ENCODE data around the gene EPB42. TPM values are rescaled to one million over a fixed set of nuclear protein-coding genes. Genes with fewer than 3 reads are reported as not detected.
A peak's percentile ranks its signal among the peaks of the same experiment; 100 is the strongest.

EPB42 gene
- total RNA-seq, 4 donors from 2014 or later = not detected

DNA sequence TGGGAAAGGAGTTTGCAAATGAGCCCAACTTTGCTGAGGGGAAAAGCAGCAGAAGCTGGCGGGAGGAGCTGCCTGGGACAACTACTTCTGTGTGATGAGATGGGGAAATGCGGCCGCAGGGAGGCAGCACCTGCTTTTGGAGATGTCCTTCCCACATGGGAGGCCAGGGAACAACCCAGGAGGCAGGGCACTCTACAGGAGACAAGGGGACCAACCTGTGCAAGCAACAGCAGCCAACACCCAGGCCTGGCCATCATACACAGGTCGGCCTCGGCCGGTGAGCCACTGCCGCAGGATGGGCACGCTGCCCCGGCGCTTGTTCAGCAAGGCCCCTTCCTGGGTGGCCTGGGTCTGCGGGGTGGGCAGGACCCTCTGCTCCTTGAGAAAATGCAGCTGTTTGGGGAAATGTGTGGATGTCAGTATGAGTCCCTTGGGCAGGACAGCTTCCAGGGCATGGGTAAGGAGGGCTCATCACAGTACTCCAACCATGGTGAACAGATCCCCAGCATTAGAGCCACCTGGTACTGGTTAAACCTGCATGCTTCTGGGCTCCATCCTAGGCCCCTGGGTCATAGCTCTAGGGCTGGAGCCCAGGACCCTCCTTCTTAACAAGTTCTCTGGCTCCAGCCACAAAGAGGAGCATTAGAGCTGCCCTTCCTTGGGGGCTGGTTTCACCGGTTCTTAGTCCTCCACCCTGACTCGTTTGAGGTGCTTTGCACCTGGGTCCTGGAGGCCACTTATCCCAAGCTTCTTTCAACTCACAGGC lies 11.6 kb downstream of the EPB42 start:
- no peak overlapping the region for H3K27ac ChIP-seq

DNA sequence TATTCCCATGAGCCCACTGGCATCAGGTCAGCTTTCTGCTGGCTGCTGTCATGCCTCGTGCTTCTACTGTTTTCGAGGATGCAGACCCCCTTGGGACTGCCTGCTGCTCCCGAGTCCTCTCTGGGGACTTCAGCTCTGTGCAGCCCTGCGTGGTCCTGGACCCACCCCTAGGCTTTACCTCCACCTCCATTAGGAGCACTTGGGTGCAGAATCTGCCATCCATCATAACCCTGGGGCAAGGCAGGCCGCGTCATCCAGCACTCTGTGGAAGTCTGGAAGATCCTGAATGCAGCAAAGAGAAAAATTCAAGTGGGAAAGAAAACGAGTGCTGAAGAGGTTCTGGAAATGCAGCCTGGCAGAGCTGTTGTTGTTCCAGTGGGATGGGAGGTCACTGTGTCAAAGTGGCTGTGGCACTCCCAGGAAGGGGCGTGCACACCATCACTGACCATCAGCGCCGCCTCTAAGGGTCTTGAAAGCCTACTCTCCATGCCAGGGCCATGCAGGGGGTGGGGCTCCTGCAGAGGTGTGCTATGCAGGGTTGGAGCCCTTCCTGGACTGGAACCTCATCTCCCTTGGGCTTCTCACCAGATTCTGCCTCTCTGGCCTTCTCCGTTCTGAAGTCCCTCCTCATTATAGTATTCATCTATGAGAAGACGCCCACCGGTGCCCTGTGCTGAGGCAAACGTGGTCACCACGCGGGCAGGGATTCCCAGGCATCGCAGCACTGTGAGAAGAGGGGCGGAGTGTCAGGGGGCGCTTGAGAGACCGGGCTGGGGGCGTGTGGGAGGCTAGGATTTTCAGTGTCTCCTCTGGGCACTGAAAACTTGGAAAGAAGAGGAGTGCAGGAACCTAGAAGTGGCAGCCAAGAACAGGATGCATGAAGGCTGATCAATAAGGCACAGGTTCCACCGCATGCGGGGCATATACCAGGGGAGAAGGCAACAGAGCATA lies 12.5 kb downstream of the EPB42 start:
- no peak for TF ChIP-seq POLR2A (IDR thresholded peaks at IDR 0.05)
- TF ChIP-seq, protein P1, sequence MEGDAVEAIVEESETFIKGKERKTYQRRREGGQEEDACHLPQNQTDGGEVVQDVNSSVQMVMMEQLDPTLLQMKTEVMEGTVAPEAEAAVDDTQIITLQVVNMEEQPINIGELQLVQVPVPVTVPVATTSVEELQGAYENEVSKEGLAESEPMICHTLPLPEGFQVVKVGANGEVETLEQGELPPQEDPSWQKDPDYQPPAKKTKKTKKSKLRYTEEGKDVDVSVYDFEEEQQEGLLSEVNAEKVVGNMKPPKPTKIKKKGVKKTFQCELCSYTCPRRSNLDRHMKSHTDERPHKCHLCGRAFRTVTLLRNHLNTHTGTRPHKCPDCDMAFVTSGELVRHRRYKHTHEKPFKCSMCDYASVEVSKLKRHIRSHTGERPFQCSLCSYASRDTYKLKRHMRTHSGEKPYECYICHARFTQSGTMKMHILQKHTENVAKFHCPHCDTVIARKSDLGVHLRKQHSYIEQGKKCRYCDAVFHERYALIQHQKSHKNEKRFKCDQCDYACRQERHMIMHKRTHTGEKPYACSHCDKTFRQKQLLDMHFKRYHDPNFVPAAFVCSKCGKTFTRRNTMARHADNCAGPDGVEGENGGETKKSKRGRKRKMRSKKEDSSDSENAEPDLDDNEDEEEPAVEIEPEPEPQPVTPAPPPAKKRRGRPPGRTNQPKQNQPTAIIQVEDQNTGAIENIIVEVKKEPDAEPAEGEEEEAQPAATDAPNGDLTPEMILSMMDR (IDR thresholded peaks at IDR 0.05) = no peak
- H3K36me3 ChIP-seq = no peaks in the 10 kb centered on the region
- peaks cover 0 to 8% of the 10 kb centered on the region in 2 donors for H3K4me1 ChIP-seq
- 49 to 57% methylated on average over 22 to 23 of the region's 23 CpGs for WGBS, 2 donors
- H3K27ac ChIP-seq = no peak overlapping the region
- H3K27me3 ChIP-seq = no peaks in the 10 kb centered on the region
- intact Hi-C loops (cut with DNase I) = no loop called here
- DNase-seq = peak; percentile 47 to 62
- no peaks in the 10 kb centered on the region for H3K9me3 ChIP-seq
- H3K4me3 ChIP-seq (replicated peaks in 1 of 3) = no peak overlapping the region

More for the DNA sequence above, 11.6 kb downstream of the EPB42 start:
- no peak overlapping the region for H3K4me3 ChIP-seq (replicated peaks in 1 of 3)
- 77 to 83% methylated on average over 9 to 13 of the region's 13 CpGs for WGBS, 2 donors
- H3K4me1 ChIP-seq = peaks cover 0 to 4% of the 10 kb centered on the region in 2 donors
- DNase-seq = peak in 1 of 2 donors; percentile 14
- no peaks in the 10 kb centered on the region for H3K9me3 ChIP-seq
- intact Hi-C loops (cut with DNase I) = no loop called here
- H3K27me3 ChIP-seq = no peaks in the 10 kb centered on the region
- TF ChIP-seq, protein P1 (IDR thresholded peaks at IDR 0.05) = no peak
- no peak for TF ChIP-seq POLR2A (IDR thresholded peaks at IDR 0.05)
- H3K36me3 ChIP-seq = no peaks in the 10 kb centered on the region

DNA sequence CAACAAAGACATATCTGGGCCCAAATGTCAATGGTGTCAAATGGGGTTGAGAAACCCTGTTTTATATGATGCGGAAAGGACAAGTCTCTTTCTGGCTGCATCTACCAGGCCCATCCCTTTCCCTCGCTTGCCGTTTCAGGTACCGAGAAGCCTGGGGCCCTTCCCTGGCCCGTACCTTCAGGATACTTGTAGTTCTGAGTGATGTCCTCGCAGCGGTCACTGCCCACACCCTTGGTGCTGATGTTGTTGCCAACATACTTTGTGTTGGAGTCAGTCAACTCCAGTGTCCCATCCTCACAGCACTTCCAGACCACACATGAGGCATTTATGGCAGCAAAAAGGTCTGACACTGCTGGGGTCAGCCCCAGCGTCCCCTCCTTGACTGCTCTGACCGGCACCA lies 13.8 kb downstream of the EPB42 start:
- H3K4me3 ChIP-seq (replicated peaks in 1 of 3) = no peak overlapping the region
- DNase-seq = no peak
- H3K9me3 ChIP-seq = no peaks in the 10 kb centered on the region
- intact Hi-C loops (cut with DNase I) = no loop called here
- TF ChIP-seq, protein P1 (IDR thresholded peaks at IDR 0.05) = no peak
- TF ChIP-seq POLR2A (IDR thresholded peaks at IDR 0.05) = no peak
- no peaks in the 10 kb centered on the region for H3K36me3 ChIP-seq
- 93% methylated on average over 9 of the region's 9 CpGs for WGBS, 2 donors
- H3K27ac ChIP-seq = no peak overlapping the region
- H3K27me3 ChIP-seq = no peaks in the 10 kb centered on the region
- H3K4me1 ChIP-seq = peaks cover 0 to 8% of the 10 kb centered on the region in 2 donors

DNA sequence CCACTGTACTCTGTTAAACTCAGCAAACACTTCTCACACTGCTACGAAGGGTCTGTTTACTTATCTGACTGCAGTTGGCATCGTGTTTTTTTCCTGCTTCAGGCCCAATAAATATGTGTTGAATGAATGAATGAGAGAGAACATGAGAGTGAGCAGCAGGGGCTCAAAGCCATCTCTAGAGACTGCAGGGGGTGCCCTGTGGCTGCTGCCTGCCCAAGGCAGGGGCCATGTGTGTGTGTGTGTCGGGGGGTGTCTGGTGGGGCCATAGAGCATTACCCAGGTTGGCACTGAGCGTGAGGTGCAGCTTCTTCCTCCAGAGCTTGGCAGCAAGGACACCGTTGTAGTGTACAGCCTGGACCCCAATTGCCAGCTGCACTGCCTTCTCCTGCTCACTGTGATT lies 14.8 kb downstream of the EPB42 start:
- Histone ChIP-seq H3K4me1 (peaks cover 0 to 8% of the 10 kb centered on the region in 2 donors), H3K4me3 (replicated peaks in 1 of 3) (no peak overlapping the region), H3K27me3 (no peaks in the 10 kb centered on the region), H3K9me3 (no peaks in the 10 kb centered on the region), H3K27ac (no peak overlapping the region), H3K36me3 (no peaks in the 10 kb centered on the region)
- WGBS, 2 donors = 80 to 84% methylated on average over 5 of the region's 5 CpGs
- no peak for DNase-seq
- intact Hi-C loops (cut with DNase I) = no loop called here
- TF ChIP-seq, protein P1 (IDR thresholded peaks at IDR 0.05) = no peak
- TF ChIP-seq POLR2A (IDR thresholded peaks at IDR 0.05) = no peak

Data from thyroid gland (tissue), 4 donors.